Urinary bladder (tissue), 4 donors: ENCODE data around the gene BICD1. TPM values are rescaled to one million over a fixed set of nuclear protein-coding genes. Genes with fewer than 3 reads are reported as not detected.

Experiments used
- DNase-seq: peaks from one replicate; pipeline ENCODE4 v3.0.0-alpha.2; 2015; ENCODE audit errors: extremely low spot score
- H3K27ac ChIP-seq: one replicate; pipeline ENCODE4 v1.5.1; 2013; ENCODE audit warnings: low read depth, mild to moderate bottlenecking, moderate library complexity
- H3K36me3 ChIP-seq: one replicate; pipeline ENCODE4 v1.6.1; 2013; ENCODE audit warnings: mild to moderate bottlenecking, moderate library complexity; ENCODE audit not compliant: insufficient read depth
- H3K4me1 ChIP-seq: one replicate; pipeline ENCODE4 v1.6.1; 2013; ENCODE audit warnings: mild to moderate bottlenecking, moderate library complexity; ENCODE audit not compliant: insufficient read depth
- H3K4me3 ChIP-seq: one replicate; pipeline ENCODE4 v1.5.1; 2013; ENCODE audit warnings: low read depth, low read length
- WGBS: extraction: QIAGEN DNeasy Blood & Tissue Kit; methylation state at CpG from one replicate; pipeline ENCODE4 v1.1.7; 2013; 5-methylcytosine and 5-hydroxymethylcytosine counted together
- polyA plus RNA-seq: library from polyadenylated mRNA; stranded (reverse); fragments of 200-250 nt; gene quantifications from one replicate; pipeline ENCODE4 v1.2.3, GENCODE V29; 2013
- total RNA-seq: library from RNA; depleted of rRNA; stranded (reverse); fragments of >200 nt; gene quantifications from one replicate; pipeline ENCODE4 v1.2.3, GENCODE V29; 2014
- donor health status: healthy with polysubstance abuse.
- donor health status: healthy.

Gene BICD1
- total and polyA plus RNA-seq, 2 donors: 8.8 to 38.1 TPM

- DNase-seq: peak; percentile 66
- 83% methylated on average over 2 of the region's 2 CpGs for WGBS
- Histone ChIP-seq H3K4me3 (no peak overlapping the region), H3K36me3 (no peaks in the 10 kb centered on the region), H3K4me1 (no peaks in the 10 kb centered on the region), H3K27ac (no peak overlapping the region)
These were observed 205.5 kb downstream of the BICD1 start for GRCh38 chr12:32312049-32312670.

GRCh38 chr12:32322354-32322753, 215.7 kb downstream of the BICD1 start:
- no peak for DNase-seq
- 95% methylated on average over 7 of the region's 7 CpGs for WGBS
- no peak overlapping the region for H3K4me3 ChIP-seq
- H3K4me1 ChIP-seq: no peaks in the 10 kb centered on the region
- no peak overlapping the region for H3K27ac ChIP-seq
- H3K36me3 ChIP-seq: no peaks in the 10 kb centered on the region

- no peak for DNase-seq
- Histone ChIP-seq H3K4me3 (no peak overlapping the region), H3K36me3 (no peaks in the 10 kb centered on the region), H3K27ac (no peak overlapping the region), H3K4me1 (no peaks in the 10 kb centered on the region)
- WGBS: 73% methylated on average over 2 of the region's 2 CpGs
These were observed 224.5 kb downstream of the BICD1 start for GRCh38 chr12:32331133-32331532.

- Histone ChIP-seq H3K36me3 (no peaks in the 10 kb centered on the region), H3K4me1 (no peaks in the 10 kb centered on the region), H3K4me3 (no peak overlapping the region), H3K27ac (no peak overlapping the region)
- 54% methylated on average over 3 of the region's 3 CpGs for WGBS
- DNase-seq: no peak
These were observed 225.8 kb downstream of the BICD1 start for GRCh38 chr12:32332446-32332845.

GRCh38 chr12:32334371-32334777, 227.7 kb downstream of the BICD1 start:
- DNase-seq: no peak
- H3K4me1 ChIP-seq: no peaks in the 10 kb centered on the region
- WGBS: 87% methylated on average over 4 of the region's 4 CpGs
- H3K27ac ChIP-seq: no peak overlapping the region
- H3K4me3 ChIP-seq: no peak overlapping the region
- H3K36me3 ChIP-seq: no peaks in the 10 kb centered on the region

- 85% methylated on average over 4 of the region's 4 CpGs for WGBS
- DNase-seq: no peak
- H3K4me3 ChIP-seq: no peak overlapping the region
- no peak overlapping the region for H3K27ac ChIP-seq
- no peaks in the 10 kb centered on the region for H3K36me3 ChIP-seq
- H3K4me1 ChIP-seq: no peaks in the 10 kb centered on the region
These were observed 229.6 kb downstream of the BICD1 start for GRCh38 chr12:32336261-32336660.

GRCh38 chr12:32343496-32343895, 236.8 kb downstream of the BICD1 start:
- DNase-seq: no peak
- Histone ChIP-seq H3K36me3 (peaks cover 2% of the 10 kb centered on the region), H3K27ac (no peak overlapping the region), H3K4me1 (no peaks in the 10 kb centered on the region), H3K4me3 (no peak overlapping the region)
- WGBS: 95% methylated on average over 1 of the region's 1 CpG

GRCh38 chr12:32344047-32344446, 237.4 kb downstream of the BICD1 start:
- H3K27ac ChIP-seq: no peak overlapping the region
- H3K36me3 ChIP-seq: peaks cover 2% of the 10 kb centered on the region
- no peak for DNase-seq
- no peak overlapping the region for H3K4me3 ChIP-seq
- WGBS: 80% methylated on average over 7 of the region's 7 CpGs
- H3K4me1 ChIP-seq: no peaks in the 10 kb centered on the region

GRCh38 chr12:32353540-32353939, 246.9 kb downstream of the BICD1 start:
- H3K4me1 ChIP-seq: no peaks in the 10 kb centered on the region
- 74% methylated on average over 1 of the region's 1 CpG for WGBS
- DNase-seq: no peak
- H3K27ac ChIP-seq: no peak overlapping the region
- no peak overlapping the region for H3K4me3 ChIP-seq
- H3K36me3 ChIP-seq: no peaks in the 10 kb centered on the region

- Histone ChIP-seq H3K27ac (no peak overlapping the region), H3K4me3 (no peak overlapping the region), H3K4me1 (no peaks in the 10 kb centered on the region), H3K36me3 (no peaks in the 10 kb centered on the region)
- DNase-seq: no peak
- 98% methylated on average over 8 of the region's 8 CpGs for WGBS
These were observed 251.1 kb downstream of the BICD1 start for GRCh38 chr12:32357601-32358249.

GRCh38 chr12:32360956-32361355, 254.3 kb downstream of the BICD1 start:
- Histone ChIP-seq H3K4me1 (no peaks in the 10 kb centered on the region), H3K27ac (no peak overlapping the region), H3K4me3 (no peak overlapping the region), H3K36me3 (no peaks in the 10 kb centered on the region)
- 79% methylated on average over 6 of the region's 6 CpGs for WGBS
- DNase-seq: no peak

GRCh38 chr12:32362892-32363291, 256.2 kb downstream of the BICD1 start:
- no peaks in the 10 kb centered on the region for H3K36me3 ChIP-seq
- WGBS: 49% methylated on average over 3 of the region's 3 CpGs
- no peak overlapping the region for H3K4me3 ChIP-seq
- H3K4me1 ChIP-seq: no peaks in the 10 kb centered on the region
- no peak overlapping the region for H3K27ac ChIP-seq
- no peak for DNase-seq

- H3K27ac ChIP-seq: no peak overlapping the region
- peak; percentile 39 for DNase-seq
- no peaks in the 10 kb centered on the region for H3K36me3 ChIP-seq
- H3K4me3 ChIP-seq: no peak overlapping the region
- WGBS: 55% methylated on average over 5 of the region's 5 CpGs
- H3K4me1 ChIP-seq: no peaks in the 10 kb centered on the region
These were observed 258.9 kb downstream of the BICD1 start for GRCh38 chr12:32365473-32366064.

- Histone ChIP-seq H3K4me3 (no peak overlapping the region), H3K36me3 (no peaks in the 10 kb centered on the region), H3K27ac (no peak overlapping the region), H3K4me1 (no peaks in the 10 kb centered on the region)
- no peak for DNase-seq
- WGBS: 89% methylated on average over 1 of the region's 1 CpG
These were observed 260.1 kb downstream of the BICD1 start for GRCh38 chr12:32366714-32367113.
